Ovary (tissue), 9 donors: ENCODE measurements around the gene PTPN1. TPM values are rescaled to one million over a fixed set of nuclear protein-coding genes. Genes with fewer than 3 reads are reported as not detected.

ENCODE experiments used
- DNase-seq, 5 donors: peaks; one replicate each; pipeline ENCODE4 v3.0.0-alpha.2; 2019 to 2020
- H3K27ac ChIP-seq, 2 donors: fragments of 200-600 bp; one replicate each; pipeline versions ENCODE4 v1.5.1 to v1.8.0; 2019 to 2022
- H3K27me3 ChIP-seq: fragments of 200-600 bp; one replicate; pipeline ENCODE4 v1.8.0; 2022
- H3K36me3 ChIP-seq: fragments of 200-600 bp; sonication (generic); one replicate; pipeline ENCODE4 v1.5.1; 2019
- H3K4me1 ChIP-seq: one replicate; pipeline ENCODE4 v1.8.1; 2013; ENCODE audit warnings: mild to moderate bottlenecking, moderate library complexity; ENCODE audit not compliant: insufficient read depth
- H3K4me3 ChIP-seq: fragments of 200-600 bp; sonication (generic); one replicate; pipeline ENCODE4 v1.5.1; 2017
- H3K9me3 ChIP-seq, 2 donors: fragments of 200-600 bp in 1 of 2; sonication (generic) in 1 of 2; one replicate each; pipeline versions ENCODE4 v1.5.1 to v1.8.1; 2013 to 2019; ENCODE audit warnings: mild to moderate bottlenecking in 1 of 2, moderate library complexity in 1 of 2
- EP300 ChIP-seq: sonication (generic); formaldehyde crosslinking; IDR thresholded peaks from one replicate; pipeline ENCODE4 v1.6.1; 2017; ENCODE audit warnings: antibody characterized with exemption
- POLR2A ChIP-seq: fragments of 450-650 bp; IDR thresholded peaks from one replicate; pipeline ENCODE4 v1.6.1; 2017; ENCODE audit warnings: antibody characterized with exemption, mild to moderate bottlenecking, moderate library complexity
- WGBS, 3 donors: extraction: QIAGEN DNeasy Blood & Tissue Kit in 1 of 3; methylation state at CpG; one replicate each; pipeline versions ENCODE4 v1.1.5 to v1.1.7; 2013 to 2017; 5-methylcytosine and 5-hydroxymethylcytosine counted together
- intact Hi-C, 4 donors: fragments of 100-400 bp; cut with DNase I; formaldehyde crosslinking; loops; one replicate each; pipeline versions ENCODE4 v1.11.0 to v1.15.1; 2022 to 2023
- polyA plus RNA-seq, 2 donors: library from polyadenylated mRNA; stranded (reverse); fragments of 200-250 nt in 1 of 2; fragments of 350-450 nt in 1 of 2; fragmentation: Illumina TruSeq in 1 of 2; extraction: RNeasy Lipid Tissue Mini Kit (QIAGEN cat#74804) in 1 of 2; gene quantifications; one replicate each; pipeline ENCODE4 v1.2.3, GENCODE V29; 2013 to 2014
- total RNA-seq, 7 donors: library from RNA; depleted of rRNA in 2 of 7; stranded (reverse); fragments of >200 nt in 2 of 7; fragmentation: NEBNext Ultra II Directional in 3 of 7; extraction: Animal tissue kit (Norgen Biotek cat#: 25700) in 3 of 7; gene quantifications; one replicate each; pipeline versions ENCODE4 v1.1.0 to v1.2.4, GENCODE V29; 2016 to 2023
- TF ChIP-seq, protein P1 (sequence below), 3 donors: fragments of 450-650 bp in 2 of 3; fragments of 200-600 bp in 1 of 3; IDR thresholded peaks; one replicate each; pipeline versions ENCODE4 v1.5.1 to v1.8.0; 2016 to 2022; ENCODE audit warnings: antibody characterized with exemption in 3 of 3, mild to moderate bottlenecking in 1 of 3
- donor health status: DM: no; HTN: no; CAD: no; lungs with moderate emphysema.
- donor health status: DM: no; HTN: no; CAD: no.
- donor health status: Bipolar disorder and iron deficiency.
- donor health status: DM: yes; HTN: yes; CAD: no.
- donor health status: DM: no; HTN: no; CAD: no.
- donor health status: DM: yes; HTN: yes; CAD: no.

PTPN1 gene
- total and polyA plus RNA-seq, 9 donors: 17.6 to 36.7 (median 26.6) TPM

DNA sequence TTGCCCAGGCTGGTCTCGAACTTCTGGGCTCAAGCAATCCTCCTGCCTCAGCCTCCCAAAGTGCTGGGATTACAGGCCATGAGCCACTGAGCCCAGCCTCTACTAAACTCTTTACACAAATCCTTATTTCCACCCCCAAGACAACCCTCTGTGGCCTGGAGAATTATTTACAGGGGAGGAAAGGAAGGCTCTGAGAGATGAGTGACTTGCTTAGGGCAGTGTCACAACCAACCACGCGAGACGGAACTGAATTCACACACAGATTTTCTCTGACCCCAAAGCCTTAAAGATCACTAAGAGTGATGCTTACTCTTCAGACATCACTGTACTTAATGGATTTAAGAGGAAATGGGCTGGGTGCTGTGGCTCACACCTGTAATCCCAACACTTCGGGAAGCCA, 95.0 kb downstream of the PTPN1 start:
- no peaks in the 10 kb centered on the region for H3K36me3 ChIP-seq
- H3K27me3 ChIP-seq: no peaks in the 10 kb centered on the region
- intact Hi-C loops: no loop called here
- DNase-seq: no peak
- TF ChIP-seq EP300: no peak
- TF ChIP-seq, protein P1, sequence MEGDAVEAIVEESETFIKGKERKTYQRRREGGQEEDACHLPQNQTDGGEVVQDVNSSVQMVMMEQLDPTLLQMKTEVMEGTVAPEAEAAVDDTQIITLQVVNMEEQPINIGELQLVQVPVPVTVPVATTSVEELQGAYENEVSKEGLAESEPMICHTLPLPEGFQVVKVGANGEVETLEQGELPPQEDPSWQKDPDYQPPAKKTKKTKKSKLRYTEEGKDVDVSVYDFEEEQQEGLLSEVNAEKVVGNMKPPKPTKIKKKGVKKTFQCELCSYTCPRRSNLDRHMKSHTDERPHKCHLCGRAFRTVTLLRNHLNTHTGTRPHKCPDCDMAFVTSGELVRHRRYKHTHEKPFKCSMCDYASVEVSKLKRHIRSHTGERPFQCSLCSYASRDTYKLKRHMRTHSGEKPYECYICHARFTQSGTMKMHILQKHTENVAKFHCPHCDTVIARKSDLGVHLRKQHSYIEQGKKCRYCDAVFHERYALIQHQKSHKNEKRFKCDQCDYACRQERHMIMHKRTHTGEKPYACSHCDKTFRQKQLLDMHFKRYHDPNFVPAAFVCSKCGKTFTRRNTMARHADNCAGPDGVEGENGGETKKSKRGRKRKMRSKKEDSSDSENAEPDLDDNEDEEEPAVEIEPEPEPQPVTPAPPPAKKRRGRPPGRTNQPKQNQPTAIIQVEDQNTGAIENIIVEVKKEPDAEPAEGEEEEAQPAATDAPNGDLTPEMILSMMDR (IDR thresholded peaks at IDR 0.05): no peak
- TF ChIP-seq POLR2A: no peak
- WGBS, 3 donors: 93 to 96% (median 95%) methylated on average over 5 of the region's 5 CpGs
- H3K9me3 ChIP-seq: no peaks in the 10 kb centered on the region
- H3K4me1 ChIP-seq: no peaks in the 10 kb centered on the region
- no peak overlapping the region for H3K27ac ChIP-seq
- no peak overlapping the region for H3K4me3 ChIP-seq

GRCh38 chr20:50607436-50607835, 97.3 kb downstream of the PTPN1 start:
- no peak for DNase-seq
- no peaks in the 10 kb centered on the region for H3K27me3 ChIP-seq
- peaks cover 2% of the 10 kb centered on the region for H3K4me1 ChIP-seq
- no peaks in the 10 kb centered on the region for H3K36me3 ChIP-seq
- 86 to 91% (median 91%) methylated on average over 9 of the region's 9 CpGs for WGBS, 3 donors
- H3K27ac ChIP-seq: no peak overlapping the region
- no peaks in the 10 kb centered on the region for H3K9me3 ChIP-seq
- no peak overlapping the region for H3K4me3 ChIP-seq
- intact Hi-C loops: no loop called here
- TF ChIP-seq, protein P1 (IDR thresholded peaks at IDR 0.05): no peak
- no peak for TF ChIP-seq EP300
- no peak for TF ChIP-seq POLR2A

DNA sequence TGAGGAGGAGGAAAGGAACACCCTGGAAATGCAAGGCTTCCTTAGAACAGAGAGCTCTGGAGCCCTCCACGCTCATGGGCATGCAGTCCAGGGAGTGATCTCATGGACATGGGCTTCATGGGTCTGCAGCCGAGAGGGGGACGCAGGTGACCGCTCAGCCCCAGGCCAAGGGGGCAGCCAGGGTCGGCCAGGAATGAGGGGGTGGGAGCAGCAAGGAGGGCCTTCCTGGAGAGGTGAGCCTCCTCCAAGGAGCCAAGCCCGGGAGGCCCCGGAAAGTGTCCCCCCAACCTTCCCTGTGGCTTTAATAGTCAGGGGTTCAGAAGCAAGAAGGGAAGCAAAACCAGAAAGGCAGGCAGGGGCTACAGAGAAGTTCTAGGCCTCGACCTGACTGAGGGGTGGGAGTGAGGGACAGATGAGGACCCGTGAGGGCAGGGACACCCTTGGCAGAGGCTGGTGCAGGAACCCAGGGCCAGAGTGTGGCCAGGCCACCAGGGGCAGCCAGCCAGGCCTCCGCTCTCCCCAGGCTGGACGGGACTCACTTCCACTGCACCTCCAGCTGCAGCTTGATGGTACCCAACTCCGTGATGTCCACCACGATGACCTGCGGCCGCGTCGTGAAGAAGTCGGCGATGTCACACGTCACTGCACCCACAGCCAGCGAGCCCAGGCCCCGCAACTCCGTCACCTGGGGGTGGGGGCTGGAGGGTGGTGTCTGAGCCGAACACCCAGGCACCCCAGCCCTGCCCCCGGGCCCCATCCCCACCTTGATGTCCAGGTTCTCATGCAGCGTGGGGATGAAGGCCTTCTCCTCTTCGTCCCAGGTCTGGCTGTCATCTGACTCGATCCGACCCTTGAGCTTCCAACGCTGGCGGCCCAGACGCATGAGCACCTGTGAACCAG, 97.9 kb downstream of the PTPN1 start:
- Histone ChIP-seq H3K9me3 (no peaks in the 10 kb centered on the region), H3K27ac (no peak overlapping the region), H3K4me1 (peaks cover 2% of the 10 kb centered on the region), H3K4me3 (no peak overlapping the region), H3K27me3 (no peaks in the 10 kb centered on the region), H3K36me3 (no peaks in the 10 kb centered on the region)
- intact Hi-C loops: no loop called here
- TF ChIP-seq, protein P1 (IDR thresholded peaks at IDR 0.05): no peak
- TF ChIP-seq POLR2A (no peak), EP300 (no peak)
- WGBS, 3 donors: 90 to 91% (median 91%) methylated on average over 30 to 32 of the region's 32 CpGs
- DNase-seq: no peak

- TF ChIP-seq POLR2A (no peak), EP300 (no peak)
- TF ChIP-seq, protein P1 (IDR thresholded peaks at IDR 0.05): no peak
- Histone ChIP-seq H3K27ac (no peak overlapping the region), H3K4me1 (peaks cover 2% of the 10 kb centered on the region), H3K36me3 (no peaks in the 10 kb centered on the region), H3K9me3 (no peaks in the 10 kb centered on the region), H3K27me3 (no peaks in the 10 kb centered on the region), H3K4me3 (no peak overlapping the region)
- intact Hi-C loops: no loop called here
- no peak for DNase-seq
- 95 to 96% (median 95%) methylated on average over 13 of the region's 13 CpGs for WGBS, 3 donors
These were observed 98.5 kb downstream of the PTPN1 start for GRCh38 chr20:50608750-50609104.
